Natural killer cell (primary cell): ENCODE results near the gene CD2. TPM values are rescaled to one million over a fixed set of nuclear protein-coding genes. Genes with fewer than 3 reads are reported as not detected.
A peak's percentile ranks its signal among the peaks of the same experiment; 100 is the strongest.

Experiments
- ATAC-seq, 3 donors: fragments of 150-1000 bp in 2 of 3; fragments of 200-7000 bp in 1 of 3; cut with Tn5 transposase; 1 replicate in 1 of 3; 2 replicates in 2 of 3; pipeline ENCODE4 v1.10.0; 2021; ENCODE audit warnings: mild to moderate bottlenecking in 2 of 3, moderate library complexity in 2 of 3
- DNase-seq, 2 donors: peaks; one replicate each; pipeline versions ENCODE4 v3.0.0 to v3.0.0-alpha.2; 2013 to 2021; ENCODE audit warnings: mixed read lengths in 1 of 2
- H3K27ac ChIP-seq: one replicate; pipeline ENCODE4 v1.5.1; 2013; ENCODE audit warnings: mild to moderate bottlenecking, low read length
- H3K27me3 ChIP-seq: one replicate; pipeline ENCODE4 v1.6.1; 2013; ENCODE audit warnings: low read length; ENCODE audit not compliant: control insufficient read depth, insufficient read depth
- H3K36me3 ChIP-seq: one replicate; pipeline ENCODE4 v1.6.1; 2013; ENCODE audit warnings: low read length; ENCODE audit not compliant: control insufficient read depth, insufficient read depth
- H3K4me1 ChIP-seq: one replicate; pipeline ENCODE4 v1.6.1; 2013; ENCODE audit warnings: low read length; ENCODE audit not compliant: control insufficient read depth, insufficient read depth
- H3K4me3 ChIP-seq: one replicate; pipeline ENCODE4 v1.5.1; 2013; ENCODE audit warnings: low read length
- H3K9me3 ChIP-seq: one replicate; pipeline ENCODE4 v1.6.1; 2013; ENCODE audit warnings: low read length; ENCODE audit not compliant: control insufficient read depth, insufficient read depth
- H3K27ac Mint-ChIP-seq, 2 donors: one replicate each; pipeline ENCODE4 v1.8.0; 2022; ENCODE audit warnings: mild to moderate bottlenecking in 2 of 2, mixed read lengths in 2 of 2, moderate library complexity in 1 of 2
- H3K27me3 Mint-ChIP-seq, 2 donors: one replicate each; pipeline ENCODE4 v1.8.0; 2022; ENCODE audit warnings: low read depth in 2 of 2, mixed read lengths in 2 of 2
- H3K36me3 Mint-ChIP-seq: one replicate; pipeline ENCODE4 v1.8.0; 2022; ENCODE audit warnings: mixed read lengths
- H3K4me1 Mint-ChIP-seq, 2 donors: one replicate each; pipeline ENCODE4 v1.8.0; 2022; ENCODE audit warnings: mixed read lengths in 2 of 2
- H3K4me3 Mint-ChIP-seq: one replicate; pipeline ENCODE4 v1.8.0; 2022; ENCODE audit warnings: mild to moderate bottlenecking, moderate library complexity, mixed read lengths
- H3K9me3 Mint-ChIP-seq, 2 donors: one replicate each; pipeline ENCODE4 v1.8.0; 2022; ENCODE audit warnings: mixed read lengths in 2 of 2
- CTCF ChIP-seq: fragments of 200-600 bp; IDR thresholded peaks from one replicate; pipeline ENCODE4 v1.8.0; 2022; ENCODE audit warnings: antibody characterized with exemption
- WGBS: methylation state at CpG from one replicate; pipeline ENCODE4 v1.1.7; 2013; ENCODE audit warnings: missing lambda C conversion rate; ENCODE audit not compliant: insufficient coverage; 5-methylcytosine and 5-hydroxymethylcytosine counted together
- intact Hi-C: fragments of 100-400 bp; cut with micrococcal nuclease; formaldehyde crosslinking; loops from one replicate; pipeline ENCODE4 v1.14.2; 2022
- total RNA-seq, 4 donors: library from RNA; stranded (reverse); fragments of 120-200 nt in 1 of 4; gene quantifications; one replicate each; pipeline versions ENCODE4 v1.2.3 to v1.2.4, GENCODE V29; 2013 to 2022

CD2 gene
- total RNA-seq, 3 donors from 2014 or later (not counting 1 experiment from before 2014, with no cell fraction given) = 30.4 to 93.4 (median 60.8) TPM

GRCh38 chr1:116739371-116740012 lies 14.7 kb upstream of the CD2 start:
- Mint-ChIP-seq H3K27ac (peak overlapping the region; percentile 94 to 97), H3K4me3 (peak overlapping the region; percentile 78), H3K36me3 (no peaks in the 10 kb centered on the region), H3K27me3 (no peaks in the 10 kb centered on the region), H3K9me3 (peaks cover 3% of the 10 kb centered on the region in 2 donors), H3K4me1 (peaks cover 46% of the 10 kb centered on the region in 2 donors)
- TF ChIP-seq CTCF = no peak
- no peak overlapping the region for H3K4me3 ChIP-seq
- intact Hi-C loops = loop anchor here (1.0 to 5.0 kb wide), 3 partner anchors 30 to 193 kb away; partner anchors contain the start of gene CD58
- peaks cover 16% of the 10 kb centered on the region for H3K9me3 ChIP-seq
- peak overlapping the region; percentile 85 for H3K27ac ChIP-seq
- no peak for ATAC-seq
- 75% methylated on average over 4 of the region's 7 CpGs for WGBS
- H3K36me3 ChIP-seq = no peaks in the 10 kb centered on the region
- H3K27me3 ChIP-seq = no peaks in the 10 kb centered on the region
- H3K4me1 ChIP-seq = peaks cover 53% of the 10 kb centered on the region
- DNase-seq = no peak

GRCh38 chr1:116740296-116740695 lies 13.9 kb upstream of the CD2 start:
- TF ChIP-seq CTCF = no peak
- intact Hi-C loops = no loop called here
- Histone ChIP-seq H3K4me1 (peaks cover 53% of the 10 kb centered on the region), H3K4me3 (no peak overlapping the region), H3K27me3 (no peaks in the 10 kb centered on the region), H3K36me3 (no peaks in the 10 kb centered on the region), H3K9me3 (peaks cover 16% of the 10 kb centered on the region), H3K27ac (peak overlapping the region; percentile 85)
- Mint-ChIP-seq H3K4me3 (peak overlapping the region; percentile 38), H3K36me3 (peaks cover 5% of the 10 kb centered on the region), H3K27me3 (no peaks in the 10 kb centered on the region), H3K27ac (peak overlapping the region; percentile 27 to 94), H3K4me1 (peaks cover 46% of the 10 kb centered on the region in 2 donors), H3K9me3 (peaks cover 3 to 5% of the 10 kb centered on the region in 2 donors)
- WGBS = 97% methylated on average over 6 of the region's 6 CpGs
- no peak for DNase-seq
- ATAC-seq = no peak

GRCh38 chr1:116740746-116741145 lies 13.5 kb upstream of the CD2 start:
- Histone ChIP-seq H3K36me3 (no peaks in the 10 kb centered on the region), H3K27me3 (no peaks in the 10 kb centered on the region), H3K4me1 (peaks cover 53% of the 10 kb centered on the region), H3K9me3 (peaks cover 16% of the 10 kb centered on the region), H3K27ac (peak overlapping the region; percentile 85), H3K4me3 (no peak overlapping the region)
- Mint-ChIP-seq H3K4me3 (peak overlapping the region; percentile 38), H3K9me3 (peaks cover 3 to 5% of the 10 kb centered on the region in 2 donors), H3K27me3 (no peaks in the 10 kb centered on the region), H3K4me1 (peaks cover 46% of the 10 kb centered on the region in 2 donors), H3K27ac (peak overlapping the region; percentile 27 to 94), H3K36me3 (peaks cover 9% of the 10 kb centered on the region)
- ATAC-seq (no peak), DNase-seq (no peak)
- WGBS = 58% methylated on average over 2 of the region's 2 CpGs
- TF ChIP-seq CTCF = no peak
- intact Hi-C loops = no loop called here
